NT2/D1 (cell line): ENCODE data around the gene SNTA1.

ENCODE experiments used
- SUZ12 ChIP-seq: IDR thresholded peaks from 2 replicates; pipeline ENCODE4 v1.6.1; 2011; ENCODE audit not compliant: insufficient read length, insufficient read depth; ENCODE audit errors: extremely low read depth
- YY1 ChIP-seq: IDR thresholded peaks from 2 replicates; pipeline ENCODE4 v1.6.1; 2011; ENCODE audit not compliant: insufficient read length, insufficient read depth
- ZNF274 ChIP-seq: IDR thresholded peaks from 2 replicates; pipeline ENCODE4 v1.6.1; 2011; ENCODE audit warnings: mild to moderate bottlenecking, low read depth, low read length

DNA sequence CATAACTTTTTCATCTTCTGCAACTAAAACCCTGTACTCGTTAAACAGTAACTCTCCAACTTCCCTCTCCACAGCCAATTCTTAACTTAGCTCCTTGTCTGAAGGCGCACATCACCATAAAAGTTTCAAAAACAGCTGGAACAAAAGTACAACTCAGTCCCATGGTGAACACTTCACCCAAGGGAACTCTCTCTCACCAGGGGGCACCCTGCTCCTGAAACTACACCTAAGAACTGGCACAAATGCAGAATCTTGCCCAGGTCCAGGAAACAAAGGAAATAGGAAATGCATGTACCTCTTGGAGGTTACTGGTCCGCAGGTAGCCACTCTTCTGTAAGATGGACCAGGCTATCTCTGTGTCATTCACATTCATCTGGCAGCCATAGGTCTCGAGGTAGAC lies 48.8 kb downstream of the SNTA1 start:
- TF ChIP-seq ZNF274, result no peak
- no peak for TF ChIP-seq SUZ12
- no peak for TF ChIP-seq YY1
